HepG2 (cell line): ENCODE data around the gene ADAM8. TPM values are rescaled to one million over a fixed set of nuclear protein-coding genes. Genes with fewer than 3 reads are reported as not detected.

Experiments
- CEBPB ChIP-seq: IDR thresholded peaks from 2 replicates; pipeline ENCODE4 v1.6.1; 2011; ENCODE audit warnings: low read depth, low read length, improper control_type of control experiment, borderline replicate concordance
- ELF3 ChIP-seq: IDR thresholded peaks from 2 replicates; pipeline ENCODE4 v1.6.1; 2016; ENCODE audit warnings: missing genetic modification reagents, missing compliant biosample characterization
- FOXP1 ChIP-seq, 2 experiments: fragments of 450-650 bp in 1 of 2; IDR thresholded peaks; 2 replicates each; pipeline ENCODE4 v1.6.1; 2017 to 2018; ENCODE audit warnings: antibody characterized with exemption in 1 of 2
- GATA4 ChIP-seq: sonication (generic); IDR thresholded peaks from 2 replicates; pipeline ENCODE4 v1.6.1; 2016; ENCODE audit warnings: antibody characterized with exemption, low read depth, borderline replicate concordance
- MEF2D ChIP-seq: sonication (generic); formaldehyde crosslinking; IDR thresholded peaks from 2 replicates; pipeline ENCODE4 v1.5.1; 2020; ENCODE audit warnings: mild to moderate bottlenecking, missing genetic modification reagents
- PATZ1 ChIP-seq: sonication (generic); formaldehyde crosslinking; IDR thresholded peaks from 2 replicates; pipeline ENCODE4 v1.4.0; 2020; ENCODE audit warnings: missing genetic modification reagents
- POGK ChIP-seq: sonication (generic); formaldehyde crosslinking; conservative IDR thresholded peaks from 2 replicates; pipeline ENCODE4 v1.8.0; 2022; ENCODE audit warnings: mild to moderate bottlenecking, moderate library complexity, missing genetic modification reagents
- SKI ChIP-seq: fragments of 450-650 bp; IDR thresholded peaks from one replicate; pipeline ENCODE4 v1.6.1; 2018; ENCODE audit warnings: mild to moderate bottlenecking; ENCODE audit not compliant: partially characterized antibody
- SKIL ChIP-seq: sonication (generic); formaldehyde crosslinking; IDR thresholded peaks from 2 replicates; pipeline ENCODE4 v1.8.0; 2022; ENCODE audit warnings: missing genetic modification reagents, mild to moderate bottlenecking, moderate library complexity, borderline replicate concordance
- SOX5 ChIP-seq: IDR thresholded peaks from 2 replicates; pipeline ENCODE4 v1.6.1; 2016; ENCODE audit warnings: borderline replicate concordance
- UBTF ChIP-seq: sonication (generic); formaldehyde crosslinking; IDR thresholded peaks from 2 replicates; pipeline ENCODE4 v1.4.0; 2020; ENCODE audit warnings: mild to moderate bottlenecking, missing genetic modification reagents
- ZFX ChIP-seq: sonication (generic); formaldehyde crosslinking; IDR thresholded peaks from 2 replicates; pipeline ENCODE4 v1.4.0; 2020; ENCODE audit warnings: mild to moderate bottlenecking, low read depth, missing genetic modification reagents, moderate library complexity
- ZNF350 ChIP-seq: sonication (generic); formaldehyde crosslinking; IDR thresholded peaks from 2 replicates; pipeline ENCODE4 v1.4.0; 2020; ENCODE audit warnings: mild to moderate bottlenecking, low read depth, missing genetic modification reagents, borderline replicate concordance
- ZNF788 ChIP-seq: sonication (generic); formaldehyde crosslinking; IDR thresholded peaks from 2 replicates; pipeline ENCODE4 v1.5.0; 2020; ENCODE audit warnings: mild to moderate bottlenecking, missing genetic modification reagents, borderline replicate concordance
- polyA plus RNA-seq, 8 experiments: library from polyadenylated mRNA; depleted of rRNA in 3 of 8; stranded (reverse) in 7 of 8; unstranded in 1 of 8; fragments of >200 nt; fragmentation: Illumina TruSeq in 4 of 8; extraction: Trizol in 4 of 8; gene quantifications; 2 replicates each; pipeline versions ENCODE4 v1.2.1 to v1.2.3, GENCODE V29; 2011 to 2016; ENCODE audit warnings: low read depth in 4 of 8, missing spikeins in 1 of 8, mixed read lengths in 1 of 8; ENCODE audit not compliant: insufficient read depth in 1 of 8
- total RNA-seq, 5 experiments: library from RNA; depleted of rRNA; stranded (reverse); fragments of >200 nt; fragmentation: Illumina TruSeq; extraction: Trizol; gene quantifications; 2 replicates each; pipeline ENCODE4 v1.2.3, GENCODE V29; 2016; ENCODE audit warnings: low read depth in 1 of 5
- TF ChIP-seq, protein P1 (sequence below): IDR thresholded peaks from 2 replicates; pipeline ENCODE4 v1.6.1; 2016; ENCODE audit warnings: control low read depth
- TF ChIP-seq, protein P2 (sequence below): sonication (generic); formaldehyde crosslinking; IDR thresholded peaks from 2 replicates; pipeline ENCODE4 v1.4.0; 2020; ENCODE audit warnings: missing genetic modification reagents

Gene ADAM8
- total and polyA plus RNA-seq, 2 of the 13 experiments (the other 11 are each of a cell fraction or from before 2014, with no cell fraction given): 0.24 to 0.93 TPM

GRCh38 chr10:133278577-133279265 lies 2.1 kb upstream of the ADAM8 start (continued):
- TF ChIP-seq UBTF (CRISPR knock-in tag): peak; percentile 48; the same call in 1 of the 2 replicates
- TF ChIP-seq, protein P1, sequence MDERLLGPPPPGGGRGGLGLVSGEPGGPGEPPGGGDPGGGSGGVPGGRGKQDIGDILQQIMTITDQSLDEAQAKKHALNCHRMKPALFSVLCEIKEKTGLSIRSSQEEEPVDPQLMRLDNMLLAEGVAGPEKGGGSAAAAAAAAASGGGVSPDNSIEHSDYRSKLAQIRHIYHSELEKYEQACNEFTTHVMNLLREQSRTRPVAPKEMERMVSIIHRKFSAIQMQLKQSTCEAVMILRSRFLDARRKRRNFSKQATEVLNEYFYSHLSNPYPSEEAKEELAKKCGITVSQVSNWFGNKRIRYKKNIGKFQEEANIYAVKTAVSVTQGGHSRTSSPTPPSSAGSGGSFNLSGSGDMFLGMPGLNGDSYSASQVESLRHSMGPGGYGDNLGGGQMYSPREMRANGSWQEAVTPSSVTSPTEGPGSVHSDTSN (CRISPR knock-in tag): peak; percentile 72; the same call in 1 of the 2 replicates
- TF ChIP-seq PATZ1 (CRISPR knock-in tag): peak; percentile 70
- TF ChIP-seq POGK (CRISPR knock-in tag): peak; percentile 33; the same call in 1 of the 2 replicates
- 0 out of 2 replicates have a peak, but pooled peaks have one; percentile 9 for TF ChIP-seq ZNF788
- peak; percentile 69 for TF ChIP-seq SKI
- TF ChIP-seq SOX5: no peak
- TF ChIP-seq GATA4: no peak
- TF ChIP-seq SKIL: peak; percentile 40; the same call in 1 of the 2 replicates
- TF ChIP-seq FOXP1 (IDR thresholded peaks at IDR 0.05): no peak
- TF ChIP-seq FOXP1 (CRISPR knock-in tag; IDR thresholded peaks at IDR 0.05): peak; percentile 73
- 0 out of 2 replicates have a peak, but pooled peaks have one; percentile 20 for TF ChIP-seq ZNF350 (CRISPR knock-in tag)
- TF ChIP-seq, protein P2, sequence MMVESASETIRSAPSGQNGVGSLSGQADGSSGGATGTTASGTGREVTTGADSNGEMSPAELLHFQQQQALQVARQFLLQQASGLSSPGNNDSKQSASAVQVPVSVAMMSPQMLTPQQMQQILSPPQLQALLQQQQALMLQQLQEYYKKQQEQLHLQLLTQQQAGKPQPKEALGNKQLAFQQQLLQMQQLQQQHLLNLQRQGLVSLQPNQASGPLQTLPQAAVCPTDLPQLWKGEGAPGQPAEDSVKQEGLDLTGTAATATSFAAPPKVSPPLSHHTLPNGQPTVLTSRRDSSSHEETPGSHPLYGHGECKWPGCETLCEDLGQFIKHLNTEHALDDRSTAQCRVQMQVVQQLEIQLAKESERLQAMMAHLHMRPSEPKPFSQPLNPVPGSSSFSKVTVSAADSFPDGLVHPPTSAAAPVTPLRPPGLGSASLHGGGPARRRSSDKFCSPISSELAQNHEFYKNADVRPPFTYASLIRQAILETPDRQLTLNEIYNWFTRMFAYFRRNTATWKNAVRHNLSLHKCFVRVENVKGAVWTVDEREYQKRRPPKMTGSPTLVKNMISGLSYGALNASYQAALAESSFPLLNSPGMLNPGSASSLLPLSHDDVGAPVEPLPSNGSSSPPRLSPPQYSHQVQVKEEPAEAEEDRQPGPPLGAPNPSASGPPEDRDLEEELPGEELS (CRISPR knock-in tag): peak; percentile 72; the same call in 1 of the 2 replicates
- peak; percentile 41; the same call in 1 of the 2 replicates for TF ChIP-seq ZFX (CRISPR knock-in tag)
- TF ChIP-seq MEF2D: no peak
- peak; percentile 64 for TF ChIP-seq ELF3 (CRISPR knock-in tag)
- peak; percentile 65; the same call in 1 of the 2 replicates for TF ChIP-seq CEBPB
